ENCODE data around the gene VWA5B1.

GRCh38 chr1:20373286-20373685, 82.6 kb downstream of the VWA5B1 start:
- TF ChIP-seq POLR2AphosphoS5 (IDR thresholded peaks at IDR 0.05), result no peak
- no peak for TF ChIP-seq CTCF (IDR thresholded peaks at IDR 0.05 in 8 of 11, conservative IDR thresholded peaks at IDR 0.05 in 3 of 11)

All from spleen (tissue), 7 donors.